Astrocyte (in vitro differentiated cells and primary cell): ENCODE results near the gene LIF. TPM values are rescaled to one million over a fixed set of nuclear protein-coding genes. Genes with fewer than 3 reads are reported as not detected.
A peak's percentile ranks its signal among the peaks of the same experiment; 100 is the strongest.

ENCODE experiments used
- DNase-seq: peaks from one replicate; pipeline ENCODE4 v3.0.0-alpha.2; 2010; ENCODE audit warnings: low read depth
- FAIRE-seq: peaks from 2 replicates; lab custom pipeline; 2011; peaks lifted over from hg19 to GRCh38; lab: Jason Lieb, UNC
- H2AFZ ChIP-seq: 2 replicates; pipeline ENCODE4 v1.6.0; 2012; ENCODE audit warnings: low read depth, low read length, inconsistent platforms
- H3K27ac ChIP-seq: 2 replicates; pipeline ENCODE4 v1.5.1; 2011; ENCODE audit warnings: low read depth, low read length, inconsistent platforms
- H3K27me3 ChIP-seq: 2 replicates; pipeline ENCODE4 v1.6.0; 2011; ENCODE audit warnings: low read length, inconsistent platforms; ENCODE audit not compliant: insufficient read depth
- H3K36me3 ChIP-seq: 2 replicates; pipeline ENCODE4 v1.5.1; 2011; ENCODE audit warnings: low read length, inconsistent platforms; ENCODE audit not compliant: insufficient read depth
- H3K4me1 ChIP-seq: 2 replicates; pipeline ENCODE4 v1.5.1; 2011; ENCODE audit warnings: low read length, inconsistent platforms; ENCODE audit not compliant: insufficient read depth
- H3K4me2 ChIP-seq: 2 replicates; pipeline ENCODE4 v1.6.0; 2012; ENCODE audit warnings: low read length, inconsistent platforms
- H3K4me3 ChIP-seq: 2 replicates; pipeline ENCODE4 v1.5.1; 2011; ENCODE audit warnings: low read depth, mild to moderate bottlenecking, low read length, inconsistent platforms; ENCODE audit not compliant: insufficient read depth
- H3K79me2 ChIP-seq: 2 replicates; pipeline ENCODE4 v1.6.0; 2012; ENCODE audit warnings: mild to moderate bottlenecking, low read length, inconsistent platforms; ENCODE audit not compliant: insufficient read depth
- H3K9ac ChIP-seq: 2 replicates; pipeline ENCODE4 v1.6.0; 2012; ENCODE audit warnings: mild to moderate bottlenecking, low read length, inconsistent platforms
- H3K9me3 ChIP-seq: 2 replicates; pipeline ENCODE4 v1.5.1; 2012; ENCODE audit warnings: low read depth, mild to moderate bottlenecking, low read length, inconsistent platforms; ENCODE audit not compliant: insufficient read depth
- H4K20me1 ChIP-seq: 2 replicates; pipeline ENCODE4 v1.6.0; 2012; ENCODE audit warnings: low read length, inconsistent platforms; ENCODE audit not compliant: insufficient read depth
- H3K27ac Mint-ChIP-seq: one replicate; pipeline ENCODE4 v1.8.0; 2021; ENCODE audit warnings: mild to moderate bottlenecking, mixed read lengths; ENCODE audit not compliant: unreplicated experiment
- H3K27me3 Mint-ChIP-seq: one replicate; pipeline ENCODE4 v1.8.0; 2021; ENCODE audit warnings: low read depth, mixed read lengths; ENCODE audit not compliant: unreplicated experiment
- H3K36me3 Mint-ChIP-seq: one replicate; pipeline ENCODE4 v1.8.0; 2021; ENCODE audit warnings: low read depth, mixed read lengths; ENCODE audit not compliant: unreplicated experiment
- H3K4me1 Mint-ChIP-seq: one replicate; pipeline ENCODE4 v1.8.0; 2021; ENCODE audit warnings: low read depth, mixed read lengths; ENCODE audit not compliant: unreplicated experiment
- H3K4me3 Mint-ChIP-seq: one replicate; pipeline ENCODE4 v1.8.0; 2021; ENCODE audit warnings: mild to moderate bottlenecking, moderate library complexity, mixed read lengths; ENCODE audit not compliant: unreplicated experiment
- H3K9me3 Mint-ChIP-seq: one replicate; pipeline ENCODE4 v1.8.0; 2021; ENCODE audit warnings: mild to moderate bottlenecking, mixed read lengths; ENCODE audit not compliant: unreplicated experiment
- CTCF ChIP-seq: IDR thresholded peaks from 2 replicates; pipeline ENCODE4 v1.5.1; 2011; ENCODE audit warnings: low read depth, mild to moderate bottlenecking, inconsistent platforms, low read length, moderate library complexity; ENCODE audit not compliant: insufficient read depth
- EZH2 ChIP-seq: IDR thresholded peaks from 2 replicates; pipeline ENCODE4 v1.6.1; 2012; ENCODE audit warnings: mild to moderate bottlenecking, low read length, inconsistent platforms; ENCODE audit not compliant: insufficient read depth
- total RNA-seq: library from RNA; stranded (reverse); gene quantifications from 2 replicates; pipeline ENCODE4 v1.2.1, GENCODE V29; 2021

Gene LIF
- total RNA-seq, 1 donor from 2014 or later: 63.3 TPM

DNA sequence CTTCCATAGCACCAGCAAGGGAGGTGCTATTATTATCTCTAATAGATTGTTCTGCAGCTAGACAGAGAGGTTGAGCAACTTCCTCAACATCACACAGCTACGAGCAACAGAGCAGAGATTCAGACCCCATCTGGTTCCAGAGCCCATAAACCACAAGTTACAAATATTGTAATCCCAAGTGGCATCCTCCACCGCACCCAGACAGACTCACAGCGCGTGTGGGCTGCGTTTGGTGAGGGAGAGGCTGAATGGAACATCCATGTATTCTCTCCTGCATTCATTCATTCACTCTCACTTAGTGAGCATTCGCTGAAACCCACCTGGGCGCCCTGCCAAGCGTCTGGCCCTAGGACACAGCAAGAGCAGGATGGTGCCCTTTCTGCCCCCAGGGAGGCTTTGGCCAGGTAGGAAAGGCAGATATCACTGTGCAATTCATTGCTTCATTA, 33.5 kb downstream of the LIF start:
- H3K79me2 ChIP-seq: no peaks in the 10 kb centered on the region
- H3K4me3 ChIP-seq: no peak overlapping the region
- Mint-ChIP-seq H3K27me3 (no peaks in the 10 kb centered on the region), H3K4me1 (peaks cover 41% of the 10 kb centered on the region), H3K36me3 (no peaks in the 10 kb centered on the region), H3K27ac (peak overlapping the region; percentile 94), H3K4me3 (no peak overlapping the region), H3K9me3 (no peaks in the 10 kb centered on the region)
- no peak for DNase-seq
- peak overlapping the region; percentile 66 for H3K9ac ChIP-seq
- no peaks in the 10 kb centered on the region for H4K20me1 ChIP-seq
- FAIRE-seq: no peak
- no peak for TF ChIP-seq CTCF
- no peak overlapping the region for H2AFZ ChIP-seq
- H3K36me3 ChIP-seq: no peaks in the 10 kb centered on the region
- peak overlapping the region; percentile 100 for H3K27ac ChIP-seq
- peak overlapping the region; percentile 6 for H3K4me2 ChIP-seq
- no peaks in the 10 kb centered on the region for H3K9me3 ChIP-seq
- H3K4me1 ChIP-seq: peaks cover 54% of the 10 kb centered on the region
- H3K27me3 ChIP-seq: no peaks in the 10 kb centered on the region

- no peaks in the 10 kb centered on the region for H3K27me3 Mint-ChIP-seq
- H3K36me3 Mint-ChIP-seq: no peaks in the 10 kb centered on the region
- Histone ChIP-seq H3K9ac (peak overlapping the region; percentile 66), H2AFZ (no peak overlapping the region), H3K4me3 (no peak overlapping the region), H3K27ac (peak overlapping the region; percentile 100), H4K20me1 (no peaks in the 10 kb centered on the region), H3K4me1 (peaks cover 59% of the 10 kb centered on the region), H3K4me2 (peak overlapping the region; percentile 9), H3K79me2 (no peaks in the 10 kb centered on the region), H3K9me3 (no peaks in the 10 kb centered on the region), H3K27me3 (no peaks in the 10 kb centered on the region), H3K36me3 (no peaks in the 10 kb centered on the region)
- DNase-seq (peak; percentile 98), FAIRE-seq (no peak)
- TF ChIP-seq EZH2 (no peak), CTCF (no peak)
- peaks cover 45% of the 10 kb centered on the region for H3K4me1 Mint-ChIP-seq
- no peak overlapping the region for H3K4me3 Mint-ChIP-seq
- no peaks in the 10 kb centered on the region for H3K9me3 Mint-ChIP-seq
- peak overlapping the region; percentile 94 for H3K27ac Mint-ChIP-seq
Measured at GRCh38 chr22:30212363-30212995, 34.1 kb downstream of the LIF start.

GRCh38 chr22:30211124-30211820, 35.3 kb downstream of the LIF start:
- peak overlapping the region; percentile 61 for H3K4me2 ChIP-seq
- no peaks in the 10 kb centered on the region for H3K27me3 Mint-ChIP-seq
- no peak overlapping the region for H3K4me3 ChIP-seq
- no peaks in the 10 kb centered on the region for H3K27me3 ChIP-seq
- no peaks in the 10 kb centered on the region for H3K9me3 ChIP-seq
- peaks cover 56% of the 10 kb centered on the region for H3K4me1 Mint-ChIP-seq
- H3K4me3 Mint-ChIP-seq: no peak overlapping the region
- no peaks in the 10 kb centered on the region for H4K20me1 ChIP-seq
- no peaks in the 10 kb centered on the region for H3K36me3 Mint-ChIP-seq
- no peaks in the 10 kb centered on the region for H3K36me3 ChIP-seq
- no peaks in the 10 kb centered on the region for H3K79me2 ChIP-seq
- H3K27ac ChIP-seq: peak overlapping the region; percentile 100
- DNase-seq (no peak), FAIRE-seq (no peak)
- H3K4me1 ChIP-seq: peaks cover 70% of the 10 kb centered on the region
- H3K9me3 Mint-ChIP-seq: no peaks in the 10 kb centered on the region
- H2AFZ ChIP-seq: no peak overlapping the region
- H3K9ac ChIP-seq: peak overlapping the region; percentile 90
- TF ChIP-seq EZH2: no peak
- no peak for TF ChIP-seq CTCF
- H3K27ac Mint-ChIP-seq: peak overlapping the region; percentile 94
